ENCODE results near the gene RFX3.

The RFX3 gene

DNA sequence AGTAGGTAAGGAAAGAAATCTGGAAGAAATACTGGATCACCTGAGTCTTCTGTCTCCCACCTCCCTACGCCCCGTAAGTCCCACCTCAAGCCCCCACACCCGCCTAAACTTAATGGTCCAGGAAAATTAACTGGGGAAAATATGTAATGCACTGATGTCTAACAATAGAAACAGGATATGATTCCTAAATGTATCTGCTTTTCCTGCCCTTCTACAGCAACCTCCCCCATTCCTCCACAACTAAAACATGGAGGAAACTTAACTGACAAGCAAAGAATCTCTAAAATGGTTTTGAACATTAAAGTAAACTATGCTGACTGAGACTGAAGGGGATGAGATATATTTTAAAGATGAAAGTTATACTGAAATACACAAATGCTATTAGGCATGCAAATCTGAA lies 10.4 kb downstream of the RFX3 start:
- no peak for FAIRE-seq

GRCh38 chr9:3514786-3515185 lies 11.0 kb downstream of the RFX3 start:
- FAIRE-seq (peak; percentile 36), DNase-seq (ENCODE audit: extremely low spot score, insufficient read length, low read depth) (no peak)

More for the DNA sequence above, 10.4 kb downstream of the RFX3 start:
- DNase-seq (ENCODE audit: extremely low spot score, insufficient read length, low read depth): no peak

DNA sequence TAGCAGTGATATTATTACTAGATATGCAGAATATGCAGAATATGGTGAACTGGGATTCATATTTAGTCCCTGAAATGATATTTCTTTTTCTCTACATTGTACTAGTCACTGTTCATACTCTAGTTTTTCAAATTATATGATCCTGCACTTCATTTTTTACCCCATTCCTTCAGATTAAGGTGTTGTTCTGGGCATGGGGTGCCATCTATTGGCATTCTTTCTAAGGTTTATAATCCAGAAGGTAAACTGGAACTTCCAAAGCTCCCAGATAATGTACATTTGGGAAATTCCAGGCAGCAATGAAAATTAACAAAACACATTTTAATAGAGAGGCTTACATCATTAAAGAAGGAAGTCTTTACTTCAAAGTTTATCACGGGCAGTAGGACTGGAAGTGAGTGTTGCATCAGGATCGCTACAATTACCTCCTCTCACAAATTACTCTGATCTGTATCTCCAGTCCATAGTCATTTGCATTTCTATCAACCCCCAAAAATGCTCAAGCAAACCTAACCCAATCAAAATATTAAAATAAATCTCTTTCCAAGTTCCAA lies 12.5 kb downstream of the RFX3 start:
- DNase-seq (ENCODE audit: extremely low spot score, insufficient read length, low read depth) (no peak), FAIRE-seq (peak; percentile 5)

GRCh38 chr9:3511551-3511950 lies 14.2 kb downstream of the RFX3 start:
- no peak for DNase-seq (ENCODE audit: extremely low spot score, insufficient read length, low read depth)
- peak; percentile 70 for FAIRE-seq

DNA sequence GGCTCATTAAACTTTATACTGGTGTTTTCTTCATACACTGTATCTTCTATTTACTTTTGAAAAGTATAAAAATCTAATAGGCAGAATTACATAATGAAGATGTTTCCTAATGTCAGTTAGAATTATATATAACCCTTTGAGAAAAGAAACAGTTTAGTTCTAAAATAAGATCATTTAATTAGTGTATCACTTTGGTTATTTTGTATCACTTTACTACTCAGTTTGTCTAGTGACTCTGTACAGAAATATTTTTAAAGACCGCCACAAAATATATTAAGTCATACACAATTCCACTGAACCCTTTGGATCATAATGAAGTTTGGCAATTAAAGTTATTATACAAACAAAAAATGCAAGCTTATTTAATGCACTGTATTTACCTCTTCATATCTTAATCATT lies 15.0 kb downstream of the RFX3 start:
- DNase-seq (ENCODE audit: extremely low spot score, insufficient read length, low read depth) (no peak), FAIRE-seq (no peak)

GRCh38 chr9:3509926-3510325 lies 15.9 kb downstream of the RFX3 start:
- DNase-seq (ENCODE audit: extremely low spot score, insufficient read length, low read depth) (no peak), FAIRE-seq (no peak)

GRCh38 chr9:3508521-3509291 lies 17.1 kb downstream of the RFX3 start:
- no peak for DNase-seq (ENCODE audit: extremely low spot score, insufficient read length, low read depth)
- peak; percentile 75 for FAIRE-seq

DNA sequence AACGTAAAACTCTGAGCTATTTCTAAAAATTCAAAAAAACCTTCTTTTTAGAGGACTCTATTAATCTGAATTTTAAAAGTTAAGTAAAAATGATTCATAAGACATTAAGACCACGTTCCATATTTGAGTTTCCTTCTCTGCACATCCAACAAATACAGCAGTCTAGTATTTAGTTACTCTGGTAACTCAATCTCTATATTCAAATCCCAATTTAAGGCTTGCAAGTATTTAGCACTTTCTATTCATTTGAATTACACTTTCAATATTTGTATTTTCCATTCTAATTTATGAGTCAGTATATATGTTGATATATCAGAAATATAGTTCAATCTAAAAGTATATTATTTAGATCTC lies 17.7 kb downstream of the RFX3 start:
- no peak for DNase-seq (ENCODE audit: extremely low spot score, insufficient read length, low read depth)
- no peak for FAIRE-seq

- no peak for DNase-seq (ENCODE audit: extremely low spot score, insufficient read length, low read depth)
- FAIRE-seq: peak; percentile 92
These were observed 18.3 kb downstream of the RFX3 start for GRCh38 chr9:3507395-3508077.

GRCh38 chr9:3506164-3506563 lies 19.6 kb downstream of the RFX3 start:
- DNase-seq (ENCODE audit: extremely low spot score, insufficient read length, low read depth) (no peak), FAIRE-seq (no peak)

DNA sequence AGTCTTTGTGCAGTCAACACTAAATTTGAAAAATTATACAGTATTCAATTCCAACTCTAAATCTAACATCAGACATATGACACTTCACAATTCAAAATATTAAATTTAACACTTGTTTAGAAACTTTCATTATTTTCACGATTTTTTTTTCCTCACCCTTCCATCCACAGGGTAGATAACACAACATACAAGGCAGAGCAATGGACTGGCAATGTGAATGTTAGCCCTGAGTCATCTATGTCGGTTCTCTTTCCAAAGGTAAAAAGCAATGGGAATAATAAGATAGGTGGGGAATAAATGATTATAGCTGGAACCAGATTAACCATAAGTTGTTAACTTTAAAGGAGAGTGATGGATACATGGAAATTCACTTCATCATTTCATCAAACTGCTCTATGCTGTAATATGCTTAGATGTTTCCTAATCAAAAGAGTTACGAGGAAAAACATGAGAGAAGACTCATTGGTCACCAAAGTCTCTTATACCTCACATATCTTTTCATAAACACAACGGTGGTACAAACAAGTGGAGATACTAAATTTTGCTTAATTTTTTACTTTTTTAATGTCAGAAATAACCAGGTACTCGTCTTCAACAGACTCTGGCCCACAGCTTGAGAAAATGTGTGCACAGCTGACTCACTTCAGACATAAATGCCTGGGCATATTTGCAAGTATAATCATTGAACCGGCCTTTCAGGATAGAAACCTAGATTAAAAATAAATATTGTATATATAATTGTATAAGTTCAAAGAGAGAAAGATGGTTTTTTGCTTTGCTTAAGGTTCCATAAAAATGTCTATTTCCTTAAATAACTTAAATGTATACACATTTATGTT lies 23.0 kb downstream of the RFX3 start:
- no peak for DNase-seq (ENCODE audit: extremely low spot score, insufficient read length, low read depth)
- FAIRE-seq: peak; percentile 47

DNA sequence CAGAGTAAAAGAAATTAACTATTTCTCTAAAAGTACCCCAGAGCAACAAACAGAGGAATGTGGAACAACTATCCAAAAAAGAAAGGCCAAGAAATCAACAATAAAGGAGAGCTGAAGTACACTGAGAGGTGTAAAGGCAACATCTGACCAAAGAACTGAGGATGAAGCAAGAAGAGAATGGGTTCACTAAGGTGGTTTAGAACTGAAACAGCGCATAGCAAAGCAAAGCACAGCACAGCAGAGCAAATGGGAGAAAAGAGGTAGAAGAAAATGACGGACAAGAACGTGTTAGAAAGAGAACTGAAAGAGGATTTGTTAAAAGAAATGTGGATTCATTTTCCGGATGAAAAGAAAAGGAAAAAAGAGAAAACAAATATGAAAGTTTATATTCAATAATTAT lies 25.8 kb downstream of the RFX3 start:
- DNase-seq (ENCODE audit: extremely low spot score, insufficient read length, low read depth) (no peak), FAIRE-seq (peak; percentile 72)

GRCh38 chr9:3498691-3499090 lies 27.1 kb downstream of the RFX3 start:
- DNase-seq (ENCODE audit: extremely low spot score, insufficient read length, low read depth): no peak
- FAIRE-seq: no peak

GRCh38 chr9:3497857-3498256 lies 27.9 kb downstream of the RFX3 start:
- DNase-seq (ENCODE audit: extremely low spot score, insufficient read length, low read depth) (no peak), FAIRE-seq (no peak)

- no peak for FAIRE-seq
- DNase-seq (ENCODE audit: extremely low spot score, insufficient read length, low read depth): no peak
These were observed 28.4 kb downstream of the RFX3 start for GRCh38 chr9:3497401-3497800.

DNA sequence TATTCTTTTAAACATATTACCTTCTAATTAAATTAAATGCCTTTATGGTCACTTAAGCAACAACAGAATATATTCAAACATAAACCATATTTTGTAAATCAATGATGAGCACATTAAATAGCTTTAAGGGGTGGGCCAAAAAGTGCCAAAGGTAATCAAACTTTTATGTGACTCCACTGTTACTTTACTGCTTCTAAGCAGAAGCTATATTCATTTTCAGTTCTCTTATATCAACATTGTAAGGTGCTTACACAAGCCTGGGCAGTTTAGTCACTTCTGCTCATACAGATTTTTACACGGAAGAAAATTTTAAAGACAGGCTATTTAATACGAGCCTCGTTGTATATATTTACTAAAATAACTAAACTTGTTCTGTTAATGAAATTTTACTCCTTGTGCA lies 29.9 kb downstream of the RFX3 start:
- DNase-seq (ENCODE audit: extremely low spot score, insufficient read length, low read depth) (no peak), FAIRE-seq (no peak)

DNA sequence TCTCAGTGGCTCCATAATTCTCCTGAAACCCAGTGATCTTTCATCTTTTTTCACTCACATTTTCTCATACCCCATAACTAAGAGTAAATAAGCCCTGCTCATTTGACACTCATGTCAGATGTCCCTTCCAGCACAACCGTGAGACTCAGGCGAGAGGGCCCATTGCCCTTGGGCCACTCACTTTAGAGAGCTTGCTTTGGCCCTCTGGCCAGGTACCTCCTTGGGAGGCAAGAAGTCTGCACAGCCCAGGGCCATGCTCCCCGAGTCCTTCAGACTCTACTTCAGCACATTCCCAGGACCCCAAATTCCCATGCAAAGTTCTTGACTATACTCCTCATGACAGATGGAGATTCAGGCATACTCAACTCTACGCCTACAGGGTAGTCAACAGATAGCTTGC lies 33.6 kb downstream of the RFX3 start:
- FAIRE-seq (no peak), DNase-seq (ENCODE audit: extremely low spot score, insufficient read length, low read depth) (no peak)

GRCh38 chr9:3491450-3491849 lies 34.4 kb downstream of the RFX3 start:
- DNase-seq (ENCODE audit: extremely low spot score, insufficient read length, low read depth): no peak
- no peak for FAIRE-seq

- no peak for FAIRE-seq
These were observed 34.8 kb downstream of the RFX3 start for GRCh38 chr9:3490957-3491356.

DNA sequence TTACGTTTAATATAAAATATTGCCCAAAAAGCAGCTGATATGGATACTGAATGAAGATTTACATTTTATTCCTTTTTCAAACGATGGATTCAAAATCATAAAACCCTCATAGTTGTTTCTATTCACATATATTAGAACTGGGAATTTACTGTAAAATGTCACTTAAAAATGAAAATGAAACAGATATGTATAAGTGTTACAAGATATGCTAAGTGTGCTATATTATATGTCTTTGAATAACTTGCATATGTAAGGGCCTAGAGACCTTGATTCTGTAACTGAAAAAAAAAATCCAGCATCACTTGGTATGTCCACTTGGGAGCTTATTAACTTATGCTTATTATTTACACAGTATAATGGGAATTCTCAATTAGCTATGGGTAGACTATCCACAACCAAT lies 43.2 kb downstream of the RFX3 start:
- DNase-seq (ENCODE audit: extremely low spot score, insufficient read length, low read depth) (no peak), FAIRE-seq (no peak)

More at GRCh38 chr9:3490957-3491356, 34.8 kb downstream of the RFX3 start:
- no peak for DNase-seq (ENCODE audit: extremely low spot score, insufficient read length, low read depth)

DNA sequence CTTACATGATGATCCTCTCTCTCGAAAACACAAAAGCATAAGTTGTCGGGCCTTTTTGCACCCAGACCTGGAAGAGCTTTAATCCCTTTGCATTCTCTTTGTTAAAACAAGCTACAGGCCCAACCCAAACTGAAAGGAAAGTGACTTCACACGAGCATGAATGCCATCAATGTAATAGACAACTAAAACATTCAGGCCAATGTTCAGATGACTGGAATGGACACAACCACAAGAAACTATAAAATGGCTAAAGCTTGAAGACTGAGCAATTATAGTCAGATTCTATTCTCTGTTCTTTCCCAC lies 45.5 kb downstream of the RFX3 start:
- FAIRE-seq: no peak
- no peak for DNase-seq (ENCODE audit: extremely low spot score, insufficient read length, low read depth)
